Measurements from ENCODE around the gene SYNGR4.

DNA sequence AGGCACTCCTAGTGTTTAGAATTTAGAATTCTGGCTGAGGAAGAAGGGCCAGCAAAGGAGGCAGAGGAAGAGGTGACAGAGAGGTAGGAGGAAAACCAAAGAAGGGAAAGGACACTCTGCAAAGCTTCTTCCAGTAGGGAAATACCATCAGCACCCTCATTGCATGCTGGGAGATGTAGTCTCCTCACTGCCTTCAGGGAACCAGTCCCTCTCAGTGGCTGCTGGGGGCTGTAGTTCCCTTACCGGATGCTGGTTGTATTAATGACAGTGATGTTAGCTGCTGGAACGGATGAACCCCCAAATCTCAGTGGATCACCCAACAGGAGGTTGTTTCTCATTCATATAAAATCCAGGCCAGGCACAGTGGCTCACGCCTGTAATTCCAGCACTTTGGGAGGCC is 39.4 kb downstream of the SYNGR4 start:
- TF ChIP-seq EZH2 (IDR thresholded peaks at IDR 0.05; ENCODE audit: borderline replicate concordance, low read depth, low read length, poor library complexity, severe bottlenecking) (no peak), CTCF (conservative IDR thresholded peaks at IDR 0.05; ENCODE audit: low read depth, low read length) (no peak)
